PFSK-1 (cell line): ENCODE results near the gene HHAT.

ENCODE experiments used
- SIN3A ChIP-seq: IDR thresholded peaks from 2 replicates; pipeline ENCODE4 v1.6.1; 2012; ENCODE audit warnings: mild to moderate bottlenecking, low read length, moderate library complexity, borderline replicate concordance; ENCODE audit not compliant: insufficient read depth
- TAF1 ChIP-seq: IDR thresholded peaks from 2 replicates; pipeline ENCODE4 v1.6.1; 2012; ENCODE audit warnings: low read length, control low read depth, borderline replicate concordance; ENCODE audit not compliant: insufficient read depth
- TF ChIP-seq, protein P1 (sequence below), 2 experiments: IDR thresholded peaks; 2 replicates each; pipeline versions ENCODE4 v1.6.1 to v1.8.0; 2011 to 2012; ENCODE audit warnings: low read depth in 2 of 2, low read length in 2 of 2, control low read depth in 1 of 2, inconsistent platforms in 1 of 2, mild to moderate bottlenecking in 1 of 2, moderate library complexity in 1 of 2; ENCODE audit not compliant: insufficient read depth in 1 of 2

- TF ChIP-seq TAF1: no peak
- TF ChIP-seq, protein P1, sequence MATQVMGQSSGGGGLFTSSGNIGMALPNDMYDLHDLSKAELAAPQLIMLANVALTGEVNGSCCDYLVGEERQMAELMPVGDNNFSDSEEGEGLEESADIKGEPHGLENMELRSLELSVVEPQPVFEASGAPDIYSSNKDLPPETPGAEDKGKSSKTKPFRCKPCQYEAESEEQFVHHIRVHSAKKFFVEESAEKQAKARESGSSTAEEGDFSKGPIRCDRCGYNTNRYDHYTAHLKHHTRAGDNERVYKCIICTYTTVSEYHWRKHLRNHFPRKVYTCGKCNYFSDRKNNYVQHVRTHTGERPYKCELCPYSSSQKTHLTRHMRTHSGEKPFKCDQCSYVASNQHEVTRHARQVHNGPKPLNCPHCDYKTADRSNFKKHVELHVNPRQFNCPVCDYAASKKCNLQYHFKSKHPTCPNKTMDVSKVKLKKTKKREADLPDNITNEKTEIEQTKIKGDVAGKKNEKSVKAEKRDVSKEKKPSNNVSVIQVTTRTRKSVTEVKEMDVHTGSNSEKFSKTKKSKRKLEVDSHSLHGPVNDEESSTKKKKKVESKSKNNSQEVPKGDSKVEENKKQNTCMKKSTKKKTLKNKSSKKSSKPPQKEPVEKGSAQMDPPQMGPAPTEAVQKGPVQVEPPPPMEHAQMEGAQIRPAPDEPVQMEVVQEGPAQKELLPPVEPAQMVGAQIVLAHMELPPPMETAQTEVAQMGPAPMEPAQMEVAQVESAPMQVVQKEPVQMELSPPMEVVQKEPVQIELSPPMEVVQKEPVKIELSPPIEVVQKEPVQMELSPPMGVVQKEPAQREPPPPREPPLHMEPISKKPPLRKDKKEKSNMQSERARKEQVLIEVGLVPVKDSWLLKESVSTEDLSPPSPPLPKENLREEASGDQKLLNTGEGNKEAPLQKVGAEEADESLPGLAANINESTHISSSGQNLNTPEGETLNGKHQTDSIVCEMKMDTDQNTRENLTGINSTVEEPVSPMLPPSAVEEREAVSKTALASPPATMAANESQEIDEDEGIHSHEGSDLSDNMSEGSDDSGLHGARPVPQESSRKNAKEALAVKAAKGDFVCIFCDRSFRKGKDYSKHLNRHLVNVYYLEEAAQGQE (IDR thresholded peaks at IDR 0.05; ENCODE audit: insufficient read depth in 1 of 2, low read depth in 2 of 2, low read length in 2 of 2): no peak
- no peak for TF ChIP-seq SIN3A
Observed at GRCh38 chr1:210342986-210343780, 14.5 kb downstream of the HHAT start.
